ENCODE measurements around the gene CNTN4.

DNA sequence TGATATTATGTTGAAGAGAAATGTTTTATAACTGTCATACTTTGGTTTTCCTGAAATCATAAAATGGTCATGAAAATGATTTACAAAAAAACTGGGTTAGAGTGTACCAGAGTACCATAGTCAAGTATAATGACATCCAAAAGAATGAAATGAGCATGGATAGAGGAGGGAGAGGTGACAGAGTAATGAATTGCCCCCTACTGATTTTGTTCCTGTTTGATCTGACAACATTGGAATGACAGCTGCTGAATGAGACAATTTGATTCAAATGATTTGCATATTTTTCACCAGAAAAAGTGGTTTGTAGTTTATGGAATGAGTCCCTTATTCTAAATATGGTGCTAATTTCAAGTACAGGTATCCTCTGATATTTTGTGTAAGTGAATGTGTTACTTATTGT lies 271.7 kb downstream of the CNTN4 start:
- TF ChIP-seq POLR2AphosphoS5 (IDR thresholded peaks at IDR 0.05; ENCODE audit: insufficient read depth, low read depth, low read length) (no peak), EZH2 (IDR thresholded peaks at IDR 0.05; ENCODE audit: borderline replicate concordance, low read depth, low read length, severe bottlenecking) (no peak), POLR2A (IDR thresholded peaks at IDR 0.05; ENCODE audit: low read depth, low read length) (no peak), JUN (IDR thresholded peaks at IDR 0.05; ENCODE audit: borderline replicate concordance, insufficient read depth, insufficient read length, low read depth) (no peak)
- TF ChIP-seq, protein P1, sequence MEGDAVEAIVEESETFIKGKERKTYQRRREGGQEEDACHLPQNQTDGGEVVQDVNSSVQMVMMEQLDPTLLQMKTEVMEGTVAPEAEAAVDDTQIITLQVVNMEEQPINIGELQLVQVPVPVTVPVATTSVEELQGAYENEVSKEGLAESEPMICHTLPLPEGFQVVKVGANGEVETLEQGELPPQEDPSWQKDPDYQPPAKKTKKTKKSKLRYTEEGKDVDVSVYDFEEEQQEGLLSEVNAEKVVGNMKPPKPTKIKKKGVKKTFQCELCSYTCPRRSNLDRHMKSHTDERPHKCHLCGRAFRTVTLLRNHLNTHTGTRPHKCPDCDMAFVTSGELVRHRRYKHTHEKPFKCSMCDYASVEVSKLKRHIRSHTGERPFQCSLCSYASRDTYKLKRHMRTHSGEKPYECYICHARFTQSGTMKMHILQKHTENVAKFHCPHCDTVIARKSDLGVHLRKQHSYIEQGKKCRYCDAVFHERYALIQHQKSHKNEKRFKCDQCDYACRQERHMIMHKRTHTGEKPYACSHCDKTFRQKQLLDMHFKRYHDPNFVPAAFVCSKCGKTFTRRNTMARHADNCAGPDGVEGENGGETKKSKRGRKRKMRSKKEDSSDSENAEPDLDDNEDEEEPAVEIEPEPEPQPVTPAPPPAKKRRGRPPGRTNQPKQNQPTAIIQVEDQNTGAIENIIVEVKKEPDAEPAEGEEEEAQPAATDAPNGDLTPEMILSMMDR (IDR thresholded peaks at IDR 0.05; ENCODE audit: extremely low read depth in 1 of 2, insufficient read depth in 1 of 2, low read depth in 1 of 2, low read length in 2 of 2): no peak

All from endothelial cell of umbilical vein (primary cell).